Caco-2 (cell line): ENCODE results near the gene TAC4. TPM values are rescaled to one million over a fixed set of nuclear protein-coding genes. Genes with fewer than 3 reads are reported as not detected.

Experiments
- BruUV-seq: library from RNA; stranded (reverse); fragments of 400-500 nt; replicated peaks from 2 replicates; lab custom pipeline; 2021; lab: Mats Ljungman, UMichigan
- CTCF ChIA-PET: fragments of 300-600 bp; sonication (Branson Sonifier 250); formaldehyde crosslinking; loops from one replicate; lab custom pipeline; 2022; ENCODE audit warnings: antibody characterized with exemption; lab: Charles Lee
- POLR2A ChIA-PET: fragments of 300-600 bp; sonication (Branson Sonifier 250); formaldehyde crosslinking; loops from one replicate; lab custom pipeline; 2022; ENCODE audit warnings: antibody characterized with exemption; lab: Charles Lee
- DNase-seq, 2 experiments: peaks; one replicate each; pipeline versions ENCODE4 v3.0.0 to v3.0.0-alpha.2; 2020 to 2022
- H3K27me3 ChIP-seq: replicated peaks from 2 replicates; pipeline ENCODE4 v1.6.0; 2011; ENCODE audit warnings: low read length; ENCODE audit not compliant: control insufficient read depth, insufficient read depth
- H3K36me3 ChIP-seq: 2 replicates; pipeline ENCODE4 v1.5.1; 2011; ENCODE audit warnings: low read length; ENCODE audit not compliant: control insufficient read depth, insufficient read depth
- H3K4me1 ChIP-seq: fragments of 250-450 bp; sonication (Bioruptor Pico); 2 replicates; pipeline ENCODE4 v1.5.1; 2020; ENCODE audit warnings: mild to moderate bottlenecking
- H3K4me3 ChIP-seq: 2 replicates; pipeline ENCODE4 v1.5.1; 2011; ENCODE audit warnings: low read depth, mild to moderate bottlenecking, control low read depth, low read length
- H3K9me3 ChIP-seq: fragments of 250-450 bp; sonication (Bioruptor Pico); 2 replicates; pipeline ENCODE4 v1.5.1; 2020; ENCODE audit warnings: mild to moderate bottlenecking, moderate library complexity
- H3K27ac Mint-ChIP-seq: one replicate; pipeline ENCODE4 v1.8.0; 2022; ENCODE audit warnings: mixed read lengths; ENCODE audit not compliant: unreplicated experiment
- H3K27me3 Mint-ChIP-seq: one replicate; pipeline ENCODE4 v1.8.0; 2022; ENCODE audit warnings: mixed read lengths; ENCODE audit not compliant: insufficient read depth, unreplicated experiment
- H3K36me3 Mint-ChIP-seq: one replicate; pipeline ENCODE4 v1.8.0; 2022; ENCODE audit warnings: mild to moderate bottlenecking, mixed read lengths; ENCODE audit not compliant: insufficient read depth, unreplicated experiment
- H3K4me1 Mint-ChIP-seq: one replicate; pipeline ENCODE4 v1.8.0; 2022; ENCODE audit warnings: low read depth, mixed read lengths; ENCODE audit not compliant: unreplicated experiment
- H3K4me3 Mint-ChIP-seq: one replicate; pipeline ENCODE4 v1.8.0; 2022; ENCODE audit warnings: mild to moderate bottlenecking, moderate library complexity, mixed read lengths; ENCODE audit not compliant: unreplicated experiment
- H3K9me3 Mint-ChIP-seq: one replicate; pipeline ENCODE4 v1.8.0; 2022; ENCODE audit warnings: mixed read lengths; ENCODE audit not compliant: unreplicated experiment
- intact Hi-C: fragments of 100-400 bp; cut with micrococcal nuclease; formaldehyde crosslinking; loops from one replicate; pipeline ENCODE4 v1.10.0; 2022; ENCODE audit not compliant: unreplicated experiment
- total RNA-seq: library from RNA; stranded (reverse); gene quantifications from 2 replicates; pipeline ENCODE4 v1.2.3, GENCODE V29; 2022
- TF ChIP-seq, protein P1 (sequence below), 2 experiments: fragments of 200-600 bp in 1 of 2; IDR thresholded peaks; 1 replicate in 1 of 2; 2 replicates in 1 of 2; pipeline versions ENCODE4 v1.5.1 to v1.8.0; 2011 to 2022; ENCODE audit warnings: antibody characterized with exemption in 1 of 2, control low read depth in 1 of 2, inconsistent platforms in 1 of 2, low read depth in 1 of 2, low read length in 1 of 2, mild to moderate bottlenecking in 1 of 2, moderate library complexity in 1 of 2; ENCODE audit not compliant: insufficient read depth in 1 of 2, severe bottlenecking in 1 of 2, unreplicated experiment in 1 of 2

TAC4 gene
- total RNA-seq, 1 experiment from 2014 or later = 17.1 TPM

DNA sequence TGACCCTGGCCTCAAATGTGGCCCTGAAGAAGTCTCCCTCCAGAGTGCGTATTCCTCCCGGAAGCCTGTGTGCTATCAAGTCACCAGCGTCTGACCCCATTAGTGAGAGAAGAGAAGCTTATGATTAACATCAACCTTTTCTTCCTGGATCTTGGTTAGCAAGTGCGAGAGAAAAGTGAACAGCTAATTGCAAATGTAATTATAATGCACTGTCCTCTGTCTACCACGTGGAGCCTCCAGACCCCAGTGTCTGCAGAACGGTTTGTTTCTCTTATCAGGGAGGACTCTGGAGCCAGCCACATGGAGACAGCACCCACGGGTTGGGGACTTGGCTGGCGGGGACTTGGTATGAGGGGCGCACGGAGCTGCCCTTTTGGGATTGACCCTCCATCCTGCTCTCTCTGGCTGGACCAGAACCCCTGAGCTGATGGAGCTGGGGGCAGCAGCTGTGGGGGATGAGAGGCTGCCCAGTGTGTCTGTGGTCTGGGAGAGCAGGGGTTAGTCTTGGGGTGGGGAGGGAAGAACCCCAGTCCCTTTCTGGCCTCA is 5.7 kb upstream of the TAC4 start:
- no TSS peak for BruUV-seq
- TF ChIP-seq, protein P1, sequence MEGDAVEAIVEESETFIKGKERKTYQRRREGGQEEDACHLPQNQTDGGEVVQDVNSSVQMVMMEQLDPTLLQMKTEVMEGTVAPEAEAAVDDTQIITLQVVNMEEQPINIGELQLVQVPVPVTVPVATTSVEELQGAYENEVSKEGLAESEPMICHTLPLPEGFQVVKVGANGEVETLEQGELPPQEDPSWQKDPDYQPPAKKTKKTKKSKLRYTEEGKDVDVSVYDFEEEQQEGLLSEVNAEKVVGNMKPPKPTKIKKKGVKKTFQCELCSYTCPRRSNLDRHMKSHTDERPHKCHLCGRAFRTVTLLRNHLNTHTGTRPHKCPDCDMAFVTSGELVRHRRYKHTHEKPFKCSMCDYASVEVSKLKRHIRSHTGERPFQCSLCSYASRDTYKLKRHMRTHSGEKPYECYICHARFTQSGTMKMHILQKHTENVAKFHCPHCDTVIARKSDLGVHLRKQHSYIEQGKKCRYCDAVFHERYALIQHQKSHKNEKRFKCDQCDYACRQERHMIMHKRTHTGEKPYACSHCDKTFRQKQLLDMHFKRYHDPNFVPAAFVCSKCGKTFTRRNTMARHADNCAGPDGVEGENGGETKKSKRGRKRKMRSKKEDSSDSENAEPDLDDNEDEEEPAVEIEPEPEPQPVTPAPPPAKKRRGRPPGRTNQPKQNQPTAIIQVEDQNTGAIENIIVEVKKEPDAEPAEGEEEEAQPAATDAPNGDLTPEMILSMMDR (IDR thresholded peaks at IDR 0.05; ENCODE audit: insufficient read depth in 1 of 2, low read depth in 1 of 2, low read length in 1 of 2, severe bottlenecking in 1 of 2, unreplicated experiment in 1 of 2) = no peak
- H3K4me1 Mint-ChIP-seq = peaks cover 4% of the 10 kb centered on the region
- no peaks in the 10 kb centered on the region for H3K9me3 ChIP-seq
- peaks cover 4% of the 10 kb centered on the region for H3K36me3 Mint-ChIP-seq
- H3K4me3 ChIP-seq = no peak overlapping the region
- POLR2A ChIA-PET = no interaction called here
- H3K36me3 ChIP-seq = no peaks in the 10 kb centered on the region
- H3K9me3 Mint-ChIP-seq = no peaks in the 10 kb centered on the region
- CTCF ChIA-PET = interaction anchor here (0.6 to 1.5 kb wide), 2 partner anchors 145 to 296 kb away, joined by 3 to 5 read pairs; no protein-coding TSS in a partner anchor
- peaks cover 9% of the 10 kb centered on the region; the same call in 1 of the 2 replicates for H3K4me1 ChIP-seq
- DNase-seq = no peak
- H3K27me3 ChIP-seq = no peaks in the 10 kb centered on the region
- intact Hi-C loops = loop anchor here (5.0 kb wide), 1 partner anchor 286 kb away; no protein-coding TSS in a partner anchor
- H3K4me3 Mint-ChIP-seq = no peak overlapping the region
- no peak overlapping the region for H3K27ac Mint-ChIP-seq
- H3K27me3 Mint-ChIP-seq = peaks cover 10% of the 10 kb centered on the region

DNA sequence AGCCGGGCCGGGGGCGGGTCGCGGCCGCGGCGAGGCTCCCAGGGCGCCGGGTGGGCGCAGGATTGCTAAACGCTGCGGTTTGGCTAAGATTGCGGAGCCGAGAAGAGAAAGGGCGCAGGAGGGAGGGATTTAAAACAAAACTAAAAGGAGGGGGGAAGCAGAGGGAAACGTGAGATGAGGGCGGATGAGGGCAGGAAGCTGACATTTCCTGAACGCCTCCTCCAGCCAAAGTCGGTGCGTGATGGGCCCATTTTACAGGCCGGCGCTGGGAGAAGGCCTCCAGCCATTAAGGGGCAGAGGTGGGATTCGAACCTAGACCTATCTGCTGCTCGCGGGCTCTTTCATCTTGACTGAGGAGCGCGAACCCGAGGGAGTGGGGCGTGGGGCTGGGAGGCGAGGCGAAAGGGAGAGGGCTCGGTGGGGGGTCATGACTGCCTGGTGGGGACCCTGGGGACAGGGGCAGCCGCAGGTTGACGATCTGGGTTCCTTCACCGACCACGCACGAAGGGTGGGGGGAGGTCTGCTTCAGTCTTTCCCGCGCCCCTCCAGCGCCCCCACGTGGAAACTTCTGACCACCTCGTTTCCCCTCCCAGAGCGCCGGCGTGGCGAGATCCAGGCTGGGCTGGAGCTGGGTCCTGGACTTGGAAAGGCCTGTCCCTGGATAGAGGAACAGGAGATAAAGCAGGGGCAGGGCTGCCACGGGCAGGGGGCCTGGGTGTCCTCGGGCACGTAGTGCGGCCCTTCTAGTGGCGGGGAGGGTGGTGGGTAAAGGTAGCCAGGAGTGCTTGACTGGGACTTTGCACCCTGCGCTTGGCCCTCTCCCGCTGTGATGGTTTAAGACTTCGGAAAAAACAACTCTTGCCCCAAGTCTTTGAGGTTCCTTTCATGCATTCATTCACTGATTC is 3.8 kb upstream of the TAC4 start:
- intact Hi-C loops = loop anchor here (2.0 to 5.0 kb wide), 2 partner anchors 15 to 284 kb away; no protein-coding TSS in a partner anchor
- POLR2A ChIA-PET = interaction anchor here (0.6 kb wide), 1 partner anchor 144 kb away, joined by 3 read pairs; the partner anchor contains the start of gene DLX3
- H3K27me3 Mint-ChIP-seq = peaks cover 10% of the 10 kb centered on the region

More for the DNA sequence above, 3.8 kb upstream of the TAC4 start:
- H3K9me3 ChIP-seq = no peaks in the 10 kb centered on the region
- TF ChIP-seq, protein P1 (IDR thresholded peaks at IDR 0.05; ENCODE audit: insufficient read depth in 1 of 2, low read depth in 1 of 2, low read length in 1 of 2, severe bottlenecking in 1 of 2, unreplicated experiment in 1 of 2) = peak; percentile 84 to 91
- CTCF ChIA-PET = interaction anchor here (0.6 to 1.3 kb wide), 8 partner anchors 63 to 417 kb away, joined by 3 to 9 read pairs (median 3); partner anchors contain the start of genes FAM117A, KAT7, NXPH3 and SLC35B1
- H3K4me1 ChIP-seq = peaks cover 27% of the 10 kb centered on the region
- Mint-ChIP-seq H3K27ac (peak overlapping the region; percentile 13), H3K4me3 (peak overlapping the region; percentile 65), H3K9me3 (no peaks in the 10 kb centered on the region), H3K36me3 (peaks cover 15% of the 10 kb centered on the region), H3K4me1 (peaks cover 22% of the 10 kb centered on the region)
- BruUV-seq = no TSS peak
- peak overlapping the region; percentile 35 for H3K4me3 ChIP-seq
- DNase-seq = peak; percentile 83 to 92
- no peaks in the 10 kb centered on the region for H3K27me3 ChIP-seq
- H3K36me3 ChIP-seq = no peaks in the 10 kb centered on the region
